ENCODE measurements around the gene SLC16A13.

- TF ChIP-seq POLR2A (IDR thresholded peaks at IDR 0.05; ENCODE audit: low read depth, low read length): no peak
- TF ChIP-seq SPI1 (IDR thresholded peaks at IDR 0.05; ENCODE audit: low read depth, low read length): no peak
- TF ChIP-seq TAF1 (IDR thresholded peaks at IDR 0.05; ENCODE audit: low read depth, low read length): no peak
- TF ChIP-seq POLR2AphosphoS5 (IDR thresholded peaks at IDR 0.05; ENCODE audit: low read depth, low read length): no peak
- TF ChIP-seq PAX5 (IDR thresholded peaks at IDR 0.05; ENCODE audit: insufficient read depth, low read length, severe bottlenecking): no peak
- TF ChIP-seq POU2F2 (IDR thresholded peaks at IDR 0.05; ENCODE audit: low read depth, low read length): no peak
Measured at GRCh38 chr17:7083592-7083991, 47.8 kb downstream of the SLC16A13 start.

Measured in GM12891 (cell line).